Liver (tissue), 9 donors: ENCODE results near the gene RACGAP1. TPM values are rescaled to one million over a fixed set of nuclear protein-coding genes. Genes with fewer than 3 reads are reported as not detected.

Source experiments
- DNase-seq: peaks from one replicate; pipeline ENCODE4 v3.0.0-alpha.2; 2017; ENCODE audit warnings: low spot score
- H3K27ac ChIP-seq, 2 donors: one replicate each; pipeline ENCODE4 v1.7.0; 2013; ENCODE audit warnings: inconsistent platforms in 2 of 2, low read length in 2 of 2, control low read depth in 1 of 2, low read depth in 1 of 2, mild to moderate bottlenecking in 1 of 2
- H3K27me3 ChIP-seq, 4 donors: one replicate each; pipeline versions ENCODE4 v1.6.1 to v1.7.0; 2013; ENCODE audit warnings: low read length in 3 of 4, inconsistent platforms in 1 of 4, mild to moderate bottlenecking in 1 of 4, moderate library complexity in 1 of 4; ENCODE audit not compliant: control insufficient read depth in 4 of 4, insufficient read depth in 4 of 4
- H3K36me3 ChIP-seq, 4 donors: one replicate each; pipeline versions ENCODE4 v1.6.1 to v1.7.0; 2013; ENCODE audit warnings: low read length in 3 of 4, mild to moderate bottlenecking in 3 of 4, low read depth in 1 of 4, moderate library complexity in 1 of 4; ENCODE audit not compliant: control insufficient read depth in 4 of 4, insufficient read depth in 3 of 4
- H3K4me1 ChIP-seq, 4 donors: one replicate each; pipeline versions ENCODE4 v1.6.1 to v1.7.0; 2013; ENCODE audit warnings: low read length in 3 of 4, mild to moderate bottlenecking in 3 of 4, moderate library complexity in 1 of 4; ENCODE audit not compliant: control insufficient read depth in 4 of 4, insufficient read depth in 4 of 4
- H3K4me3 ChIP-seq, 3 donors: one replicate each; pipeline versions ENCODE4 v1.6.1 to v1.7.0; 2013; ENCODE audit warnings: low read length in 3 of 3, control low read depth in 1 of 3, low read depth in 1 of 3, mild to moderate bottlenecking in 1 of 3
- H3K9ac ChIP-seq, 2 donors: one replicate each; pipeline ENCODE4 v1.7.0; 2013; ENCODE audit warnings: low read length in 2 of 2, mild to moderate bottlenecking in 2 of 2, moderate library complexity in 2 of 2, control low read depth in 1 of 2, low read depth in 1 of 2
- H3K9me3 ChIP-seq, 4 donors: one replicate each; pipeline versions ENCODE4 v1.6.1 to v1.7.0; 2013; ENCODE audit warnings: low read length in 3 of 4; ENCODE audit not compliant: control insufficient read depth in 4 of 4
- ATF3 ChIP-seq: IDR thresholded peaks from 2 replicates; pipeline ENCODE4 v1.6.1; 2016; ENCODE audit warnings: antibody characterized with exemption
- CTCF ChIP-seq: fragments of 150-350 bp; IDR thresholded peaks from 2 replicates; pipeline ENCODE4 v1.5.1; 2017; ENCODE audit warnings: improper control_type of control experiment, low read depth, low read length; ENCODE audit not compliant: missing input control
- EGR1 ChIP-seq, 2 donors: IDR thresholded peaks; 2 replicates each; pipeline ENCODE4 v1.6.1; 2016 to 2018; ENCODE audit warnings: antibody characterized with exemption in 2 of 2, low read depth in 2 of 2
- FOXA1 ChIP-seq: IDR thresholded peaks from 2 replicates; pipeline ENCODE4 v1.6.1; 2016; ENCODE audit warnings: antibody characterized with exemption
- FOXA2 ChIP-seq: IDR thresholded peaks from 2 replicates; pipeline ENCODE4 v1.6.1; 2016; ENCODE audit warnings: antibody characterized with exemption
- HNF4A ChIP-seq, 2 donors: conservative IDR thresholded peaks; 2 replicates each; pipeline ENCODE4 v1.6.1; 2016; ENCODE audit warnings: antibody characterized with exemption in 2 of 2, mild to moderate bottlenecking in 2 of 2
- HNF4G ChIP-seq: IDR thresholded peaks from 2 replicates; pipeline ENCODE4 v1.6.1; 2016; ENCODE audit warnings: antibody characterized with exemption
- JUND ChIP-seq, 2 donors: IDR thresholded peaks; 2 replicates each; pipeline ENCODE4 v1.6.1; 2016; ENCODE audit warnings: antibody characterized with exemption in 2 of 2
- NR2F2 ChIP-seq: IDR thresholded peaks from 2 replicates; pipeline ENCODE4 v1.6.1; 2016; ENCODE audit warnings: antibody characterized with exemption
- RAD21 ChIP-seq, 2 donors: IDR thresholded peaks; 2 replicates each; pipeline ENCODE4 v1.6.1; 2016; ENCODE audit warnings: antibody characterized with exemption in 2 of 2, mild to moderate bottlenecking in 2 of 2
- RXRA ChIP-seq, 2 donors: IDR thresholded peaks; 2 replicates each; pipeline ENCODE4 v1.6.1; 2017 to 2018; ENCODE audit warnings: antibody characterized with exemption in 2 of 2, mild to moderate bottlenecking in 1 of 2
- SP1 ChIP-seq: IDR thresholded peaks from 2 replicates; pipeline ENCODE4 v1.6.1; 2018; ENCODE audit warnings: antibody characterized with exemption, mild to moderate bottlenecking
- TAF1 ChIP-seq: conservative IDR thresholded peaks from 2 replicates; pipeline ENCODE4 v1.6.1; 2016; ENCODE audit warnings: antibody characterized with exemption, mild to moderate bottlenecking
- YY1 ChIP-seq: IDR thresholded peaks from 2 replicates; pipeline ENCODE4 v1.6.1; 2016; ENCODE audit warnings: antibody characterized with exemption, mild to moderate bottlenecking
- WGBS: extraction: QIAGEN DNeasy Blood & Tissue Kit; methylation state at CpG from one replicate; pipeline ENCODE4 v1.1.7; 2013; 5-methylcytosine and 5-hydroxymethylcytosine counted together
- polyA plus RNA-seq, 2 donors: library from polyadenylated mRNA; stranded (reverse) in 1 of 2; unstranded in 1 of 2; fragments of 200-250 nt in 1 of 2; fragments of >200 nt in 1 of 2; fragmentation: Nextera tagmentation in 1 of 2; extraction: Ambion mirVana in 1 of 2; gene quantifications; one replicate each; pipeline versions ENCODE4 v1.2.1 to v1.2.3, GENCODE V29; 2013 to 2015
- total RNA-seq, 2 donors: library from RNA; depleted of rRNA; stranded (reverse); fragments of >200 nt; gene quantifications; one replicate each; pipeline ENCODE4 v1.2.3, GENCODE V29; 2014
- TF ChIP-seq, protein P1 (sequence below): IDR thresholded peaks from 2 replicates; pipeline ENCODE4 v1.6.1; 2016; ENCODE audit warnings: antibody characterized with exemption
- TF ChIP-seq, protein P2 (sequence below): IDR thresholded peaks from 2 replicates; pipeline ENCODE4 v1.6.1; 2016; ENCODE audit warnings: antibody characterized with exemption, mild to moderate bottlenecking
- donor health status: healthy.
- donor health status: healthy.
- donor health status: healthy.
- donor health status: healthy.
- donor health status: healthy.

Gene RACGAP1
- total and polyA plus RNA-seq, 4 donors: 1.0 to 38.3 (median 2.9) TPM

GRCh38 chr12:50043308-50043707 lies 18.0 kb upstream of the RACGAP1 start:
- Histone ChIP-seq H3K36me3 (no peaks in the 10 kb centered on the region), H3K27me3 (no peaks in the 10 kb centered on the region), H3K4me3 (no peak overlapping the region), H3K4me1 (no peaks in the 10 kb centered on the region), H3K9ac (no peak overlapping the region), H3K27ac (no peak overlapping the region), H3K9me3 (no peaks in the 10 kb centered on the region)
- no peak for DNase-seq
- WGBS: 93% methylated on average over 2 of the region's 2 CpGs
- no peak for TF ChIP-seq HNF4A (conservative IDR thresholded peaks at IDR 0.05)
- no peak for TF ChIP-seq RXRA (IDR thresholded peaks at IDR 0.05)
- no peak for TF ChIP-seq EGR1 (IDR thresholded peaks at IDR 0.05; ENCODE audit: low read depth in 2 of 2)
- TF ChIP-seq, protein P1, sequence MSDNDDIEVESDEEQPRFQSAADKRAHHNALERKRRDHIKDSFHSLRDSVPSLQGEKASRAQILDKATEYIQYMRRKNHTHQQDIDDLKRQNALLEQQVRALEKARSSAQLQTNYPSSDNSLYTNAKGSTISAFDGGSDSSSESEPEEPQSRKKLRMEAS: no peak
- TF ChIP-seq FOXA1: no peak

GRCh38 chr12:50042693-50043092 lies 17.4 kb upstream of the RACGAP1 start:
- no peaks in the 10 kb centered on the region for H3K9me3 ChIP-seq
- no peak for DNase-seq
- no peak overlapping the region for H3K27ac ChIP-seq
- H3K9ac ChIP-seq: no peak overlapping the region
- H3K4me1 ChIP-seq: no peaks in the 10 kb centered on the region
- TF ChIP-seq TAF1: no peak
- no peak for TF ChIP-seq JUND (IDR thresholded peaks at IDR 0.05)
- no peak for TF ChIP-seq SP1
- TF ChIP-seq FOXA2: no peak
- TF ChIP-seq ATF3: no peak
- no peak for TF ChIP-seq RAD21 (IDR thresholded peaks at IDR 0.05)
- TF ChIP-seq NR2F2: no peak
- no peaks in the 10 kb centered on the region for H3K27me3 ChIP-seq
- 89% methylated on average over 6 of the region's 6 CpGs for WGBS
- H3K36me3 ChIP-seq: no peaks in the 10 kb centered on the region
- H3K4me3 ChIP-seq: no peak overlapping the region

DNA sequence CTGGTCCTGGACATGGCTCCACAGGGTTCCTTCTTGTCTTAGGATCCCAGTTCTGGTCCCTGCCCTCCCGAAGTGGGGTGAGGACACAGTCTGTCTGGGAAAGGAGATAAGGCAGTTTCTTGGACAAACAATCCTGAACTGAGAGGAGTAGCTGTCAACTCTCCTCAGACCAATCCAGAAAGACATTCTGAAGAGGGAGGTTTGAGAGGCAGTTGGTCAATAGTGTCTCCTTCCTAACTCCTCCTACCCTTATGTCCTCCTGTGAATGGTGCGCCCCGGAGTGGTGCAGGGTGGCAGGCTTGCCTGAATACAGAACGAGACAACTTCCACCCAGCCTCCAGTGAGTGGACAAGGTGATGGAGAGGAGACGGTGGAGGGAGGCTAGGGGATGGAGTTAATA lies 16.7 kb upstream of the RACGAP1 start:
- no peaks in the 10 kb centered on the region for H3K27me3 ChIP-seq
- 79% methylated on average over 5 of the region's 5 CpGs for WGBS

More for the DNA sequence above, 16.7 kb upstream of the RACGAP1 start:
- H3K4me1 ChIP-seq: no peaks in the 10 kb centered on the region
- no peak overlapping the region for H3K27ac ChIP-seq
- H3K9ac ChIP-seq: no peak overlapping the region
- DNase-seq: no peak
- H3K4me3 ChIP-seq: no peak overlapping the region
- H3K36me3 ChIP-seq: no peaks in the 10 kb centered on the region
- TF ChIP-seq, protein P2, sequence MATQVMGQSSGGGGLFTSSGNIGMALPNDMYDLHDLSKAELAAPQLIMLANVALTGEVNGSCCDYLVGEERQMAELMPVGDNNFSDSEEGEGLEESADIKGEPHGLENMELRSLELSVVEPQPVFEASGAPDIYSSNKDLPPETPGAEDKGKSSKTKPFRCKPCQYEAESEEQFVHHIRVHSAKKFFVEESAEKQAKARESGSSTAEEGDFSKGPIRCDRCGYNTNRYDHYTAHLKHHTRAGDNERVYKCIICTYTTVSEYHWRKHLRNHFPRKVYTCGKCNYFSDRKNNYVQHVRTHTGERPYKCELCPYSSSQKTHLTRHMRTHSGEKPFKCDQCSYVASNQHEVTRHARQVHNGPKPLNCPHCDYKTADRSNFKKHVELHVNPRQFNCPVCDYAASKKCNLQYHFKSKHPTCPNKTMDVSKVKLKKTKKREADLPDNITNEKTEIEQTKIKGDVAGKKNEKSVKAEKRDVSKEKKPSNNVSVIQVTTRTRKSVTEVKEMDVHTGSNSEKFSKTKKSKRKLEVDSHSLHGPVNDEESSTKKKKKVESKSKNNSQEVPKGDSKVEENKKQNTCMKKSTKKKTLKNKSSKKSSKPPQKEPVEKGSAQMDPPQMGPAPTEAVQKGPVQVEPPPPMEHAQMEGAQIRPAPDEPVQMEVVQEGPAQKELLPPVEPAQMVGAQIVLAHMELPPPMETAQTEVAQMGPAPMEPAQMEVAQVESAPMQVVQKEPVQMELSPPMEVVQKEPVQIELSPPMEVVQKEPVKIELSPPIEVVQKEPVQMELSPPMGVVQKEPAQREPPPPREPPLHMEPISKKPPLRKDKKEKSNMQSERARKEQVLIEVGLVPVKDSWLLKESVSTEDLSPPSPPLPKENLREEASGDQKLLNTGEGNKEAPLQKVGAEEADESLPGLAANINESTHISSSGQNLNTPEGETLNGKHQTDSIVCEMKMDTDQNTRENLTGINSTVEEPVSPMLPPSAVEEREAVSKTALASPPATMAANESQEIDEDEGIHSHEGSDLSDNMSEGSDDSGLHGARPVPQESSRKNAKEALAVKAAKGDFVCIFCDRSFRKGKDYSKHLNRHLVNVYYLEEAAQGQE: no peak
- no peak for TF ChIP-seq FOXA1
- TF ChIP-seq RXRA (IDR thresholded peaks at IDR 0.05): no peak
- TF ChIP-seq CTCF: no peak
- TF ChIP-seq, protein P1: no peak
- no peak for TF ChIP-seq YY1
- no peak for TF ChIP-seq EGR1 (IDR thresholded peaks at IDR 0.05; ENCODE audit: low read depth in 2 of 2)
- no peak for TF ChIP-seq NR2F2
- no peak for TF ChIP-seq FOXA2
- TF ChIP-seq ATF3: no peak
- no peak for TF ChIP-seq HNF4G
- TF ChIP-seq RAD21 (IDR thresholded peaks at IDR 0.05): no peak
- no peaks in the 10 kb centered on the region for H3K9me3 ChIP-seq
